ENCODE measurements around the gene AGMO.

GRCh38 chr7:15463801-15464666, 97.8 kb downstream of the AGMO start:
- TF ChIP-seq CTCF (conservative IDR thresholded peaks at IDR 0.05; ENCODE audit: low read depth, low read length) (no peak), EZH2phosphoT487 (IDR thresholded peaks at IDR 0.05; ENCODE audit: borderline replicate concordance, low read length) (no peak)

Measured in PC-3 (cell line).